WERI-Rb-1 (cell line): ENCODE measurements around the gene C1QL1.
A peak's percentile ranks its signal among the peaks of the same experiment; 100 is the strongest.

Experiments
- DNase-seq: peaks from one replicate; pipeline ENCODE4 v3.0.0-alpha.2; 2020
- H3K27ac ChIP-seq: fragments of 250-450 bp; sonication (Bioruptor Pico); 2 replicates; pipeline ENCODE4 v1.5.1; 2020; ENCODE audit warnings: mild to moderate bottlenecking, moderate library complexity
- H3K27me3 ChIP-seq: fragments of 250-450 bp; sonication (Bioruptor Pico); 2 replicates; pipeline ENCODE4 v1.5.1; 2021; ENCODE audit warnings: mild to moderate bottlenecking, low read depth, moderate library complexity; ENCODE audit not compliant: insufficient read depth, severe bottlenecking
- H3K36me3 ChIP-seq: fragments of 250-450 bp; sonication (Bioruptor Pico); 2 replicates; pipeline ENCODE4 v1.5.1; 2020; ENCODE audit warnings: mild to moderate bottlenecking, moderate library complexity
- H3K4me3 ChIP-seq: 2 replicates; pipeline ENCODE4 v1.5.1; 2011; ENCODE audit warnings: low read depth, mild to moderate bottlenecking, control low read depth, low read length
- H3K9me3 ChIP-seq: fragments of 250-450 bp; sonication (Bioruptor Pico); 2 replicates; pipeline ENCODE4 v1.5.1; 2021; ENCODE audit warnings: mild to moderate bottlenecking, moderate library complexity; ENCODE audit not compliant: severe bottlenecking
- TF ChIP-seq, protein P1 (sequence below): IDR thresholded peaks from 2 replicates; pipeline ENCODE4 v1.5.1; 2011; ENCODE audit warnings: low read depth, mild to moderate bottlenecking, control low read depth, inconsistent platforms, low read length

C1QL1 gene

DNA sequence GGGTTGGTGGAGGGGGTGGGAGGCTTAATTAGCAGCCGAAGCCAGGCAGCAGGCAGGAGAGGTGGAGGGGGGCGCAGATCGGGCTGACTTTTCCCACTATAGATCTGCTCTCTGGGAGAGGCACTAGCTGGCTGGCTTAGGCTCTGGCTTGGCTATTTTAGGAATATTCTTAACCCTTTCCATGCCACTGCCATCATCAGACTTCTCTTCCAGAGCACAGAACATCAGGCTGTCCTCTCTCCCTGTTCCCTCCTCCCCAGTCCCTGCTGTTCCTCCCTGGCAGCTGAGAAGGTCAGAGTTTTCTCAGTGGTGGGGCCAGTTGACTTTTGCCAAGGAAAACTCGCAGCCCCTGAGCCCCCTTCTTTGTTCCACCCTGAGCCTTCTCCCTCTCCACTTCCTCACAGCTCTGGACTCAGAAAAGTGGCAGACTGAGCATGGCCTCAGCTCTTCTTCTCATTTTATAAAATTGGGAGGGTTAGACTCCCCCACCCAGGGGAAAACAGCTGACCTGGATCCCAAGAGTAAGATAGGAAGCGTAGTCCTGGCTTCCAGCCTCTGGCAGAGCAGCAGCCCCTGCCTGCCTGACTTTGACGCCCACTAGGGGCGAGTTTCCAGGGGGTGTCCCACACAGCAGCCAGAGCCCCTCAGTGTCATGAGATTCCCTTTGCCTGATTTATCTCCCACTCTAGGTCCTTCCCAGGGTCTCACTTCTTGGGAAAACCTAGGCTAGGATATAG is 9.9 kb upstream of the C1QL1 start:
- H3K36me3 ChIP-seq = no peaks in the 10 kb centered on the region
- no peaks in the 10 kb centered on the region for H3K27me3 ChIP-seq
- TF ChIP-seq, protein P1, sequence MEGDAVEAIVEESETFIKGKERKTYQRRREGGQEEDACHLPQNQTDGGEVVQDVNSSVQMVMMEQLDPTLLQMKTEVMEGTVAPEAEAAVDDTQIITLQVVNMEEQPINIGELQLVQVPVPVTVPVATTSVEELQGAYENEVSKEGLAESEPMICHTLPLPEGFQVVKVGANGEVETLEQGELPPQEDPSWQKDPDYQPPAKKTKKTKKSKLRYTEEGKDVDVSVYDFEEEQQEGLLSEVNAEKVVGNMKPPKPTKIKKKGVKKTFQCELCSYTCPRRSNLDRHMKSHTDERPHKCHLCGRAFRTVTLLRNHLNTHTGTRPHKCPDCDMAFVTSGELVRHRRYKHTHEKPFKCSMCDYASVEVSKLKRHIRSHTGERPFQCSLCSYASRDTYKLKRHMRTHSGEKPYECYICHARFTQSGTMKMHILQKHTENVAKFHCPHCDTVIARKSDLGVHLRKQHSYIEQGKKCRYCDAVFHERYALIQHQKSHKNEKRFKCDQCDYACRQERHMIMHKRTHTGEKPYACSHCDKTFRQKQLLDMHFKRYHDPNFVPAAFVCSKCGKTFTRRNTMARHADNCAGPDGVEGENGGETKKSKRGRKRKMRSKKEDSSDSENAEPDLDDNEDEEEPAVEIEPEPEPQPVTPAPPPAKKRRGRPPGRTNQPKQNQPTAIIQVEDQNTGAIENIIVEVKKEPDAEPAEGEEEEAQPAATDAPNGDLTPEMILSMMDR = 0 out of 2 replicates have a peak, but pooled peaks have one; percentile 19
- H3K9me3 ChIP-seq = no peaks in the 10 kb centered on the region
- peak; percentile 27 for DNase-seq
- 0 out of 2 replicates have a peak overlapping the region, but pooled peaks have one; percentile 2 for H3K27ac ChIP-seq
- H3K4me3 ChIP-seq = no peak overlapping the region

GRCh38 chr17:44977065-44977464 is 9.0 kb upstream of the C1QL1 start:
- H3K27me3 ChIP-seq = no peaks in the 10 kb centered on the region
- H3K27ac ChIP-seq = no peak overlapping the region
- no peaks in the 10 kb centered on the region for H3K36me3 ChIP-seq
- H3K9me3 ChIP-seq = no peaks in the 10 kb centered on the region
- TF ChIP-seq, protein P1 = no peak
- no peak for DNase-seq
- H3K4me3 ChIP-seq = no peak overlapping the region

- Histone ChIP-seq H3K4me3 (no peak overlapping the region), H3K36me3 (no peaks in the 10 kb centered on the region), H3K9me3 (no peaks in the 10 kb centered on the region), H3K27me3 (no peaks in the 10 kb centered on the region), H3K27ac (no peak overlapping the region)
- TF ChIP-seq, protein P1 = no peak
- peak; percentile 58 for DNase-seq
These were observed 8.1 kb upstream of the C1QL1 start for GRCh38 chr17:44976206-44976605.

DNA sequence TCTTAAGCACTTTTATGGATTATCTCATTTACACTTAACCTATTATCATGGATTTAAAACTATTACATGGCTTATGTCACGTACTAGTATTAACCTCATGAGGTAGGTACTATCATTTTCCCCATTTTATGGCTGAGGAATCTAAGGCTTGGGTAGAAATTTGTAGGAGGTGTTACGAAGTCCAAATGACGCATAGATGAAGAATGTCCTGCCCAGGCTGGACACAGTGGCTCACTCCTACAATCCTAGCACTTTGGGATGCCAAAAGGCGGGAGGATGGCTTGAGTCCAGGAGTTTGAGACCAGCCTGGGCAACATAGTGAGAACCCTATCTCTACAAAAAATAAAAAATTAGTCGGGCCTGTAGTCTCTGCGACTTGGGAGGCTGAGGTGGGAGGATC is 4.8 kb upstream of the C1QL1 start:
- DNase-seq = no peak

GRCh38 chr17:44971776-44972483 is 3.8 kb upstream of the C1QL1 start:
- no peaks in the 10 kb centered on the region for H3K27me3 ChIP-seq
- TF ChIP-seq, protein P1 = no peak
- DNase-seq = peak; percentile 47
- H3K9me3 ChIP-seq = no peaks in the 10 kb centered on the region
- H3K27ac ChIP-seq = no peak overlapping the region
- no peak overlapping the region for H3K4me3 ChIP-seq
- no peaks in the 10 kb centered on the region for H3K36me3 ChIP-seq

More for the DNA sequence above, 4.8 kb upstream of the C1QL1 start:
- Histone ChIP-seq H3K4me3 (no peak overlapping the region), H3K9me3 (no peaks in the 10 kb centered on the region), H3K27ac (no peak overlapping the region), H3K27me3 (no peaks in the 10 kb centered on the region), H3K36me3 (no peaks in the 10 kb centered on the region)
- TF ChIP-seq, protein P1 = no peak
